Tibial nerve (tissue), 3 donors: ENCODE data around the gene CCL3.
"Not testable (repeated sequence)": the region's sequence is repeated elsewhere in the genome, so short reads cannot be mapped to it uniquely, and the experiment has no call there.

Source experiments
- EP300 ChIP-seq, 2 donors: sonication (generic); formaldehyde crosslinking; IDR thresholded peaks; one replicate each; pipeline ENCODE4 v1.6.1; 2017; ENCODE audit warnings: antibody characterized with exemption in 2 of 2, mild to moderate bottlenecking in 1 of 2
- POLR2A ChIP-seq, 2 donors: fragments of 450-650 bp; IDR thresholded peaks; one replicate each; pipeline ENCODE4 v1.6.1; 2017; ENCODE audit warnings: antibody characterized with exemption in 2 of 2, mild to moderate bottlenecking in 2 of 2, moderate library complexity in 2 of 2

GRCh38 chr17:36108265-36108664, 18.3 kb upstream of the CCL3 start:
- not testable (repeated sequence) for TF ChIP-seq POLR2A, EP300 (IDR thresholded peaks at IDR 0.05)
